Midbrain (tissue), 1 donor: ENCODE measurements around the gene STX12.
"Not testable (repeated sequence)": the region's sequence is repeated elsewhere in the genome, so short reads cannot be mapped to it uniquely, and the experiment has no call there.

Experiments
- DNase-seq: peaks from one replicate; lab custom pipeline; 2025; lab: John Stamatoyannopoulos, UW

STX12 gene

GRCh38 chr1:27830621-27831440 is 57.8 kb downstream of the STX12 start, which contains the start of gene PPP1R8:
Gene PPP1R8 (plus strand): TSS chr1:27830782. CDS start chr1:27830836, 54 bp downstream.
- peak; percentile 96 for DNase-seq

GRCh38 chr1:27831568-27832410 is 58.8 kb downstream of the STX12 start:
- no peak for DNase-seq

GRCh38 chr1:27832762-27833161 is 59.7 kb downstream of the STX12 start:
- no peak for DNase-seq

GRCh38 chr1:27833470-27833869 is 60.5 kb downstream of the STX12 start:
- DNase-seq: no peak

DNA sequence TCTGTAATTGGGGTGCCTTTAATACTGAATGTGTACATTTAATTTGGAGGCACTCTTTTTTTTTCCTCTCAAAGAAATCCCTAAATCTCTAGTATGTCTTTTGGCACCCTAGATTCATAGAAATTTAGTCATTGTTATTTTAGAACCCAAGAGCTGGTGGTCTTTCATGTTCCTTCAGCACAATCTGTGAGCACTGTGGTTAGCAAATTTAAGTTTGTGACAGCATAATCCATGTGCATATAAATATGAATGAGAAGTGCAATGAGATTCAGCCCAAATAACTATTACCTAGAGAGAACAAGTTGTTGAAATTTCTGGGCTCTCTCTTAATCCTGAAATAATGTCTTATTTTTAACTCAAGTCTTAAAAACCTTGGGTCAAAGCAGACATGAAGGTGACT is 62.0 kb downstream of the STX12 start:
- DNase-seq: no peak

GRCh38 chr1:27835501-27835900 is 62.5 kb downstream of the STX12 start:
- no peak for DNase-seq

DNA sequence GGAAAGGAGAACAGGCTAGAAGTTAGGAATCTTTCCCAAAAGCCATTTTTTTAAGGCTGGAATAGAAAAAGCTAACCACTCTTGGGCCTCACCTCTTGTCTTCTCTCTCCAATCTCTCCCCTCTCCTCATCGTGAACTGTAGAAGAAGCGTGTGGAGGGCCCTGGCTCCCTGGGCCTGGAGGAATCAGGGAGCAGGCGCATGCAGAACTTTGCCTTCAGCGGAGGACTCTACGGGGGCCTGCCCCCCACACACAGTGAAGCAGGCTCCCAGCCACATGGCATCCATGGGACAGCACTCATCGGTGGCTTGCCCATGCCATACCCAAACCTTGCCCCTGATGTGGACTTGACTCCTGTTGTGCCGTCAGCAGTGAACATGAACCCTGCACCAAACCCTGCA is 76.9 kb downstream of the STX12 start:
- DNase-seq: no peak

GRCh38 chr1:27855085-27855484 is 82.1 kb downstream of the STX12 start:
- DNase-seq: no peak

DNA sequence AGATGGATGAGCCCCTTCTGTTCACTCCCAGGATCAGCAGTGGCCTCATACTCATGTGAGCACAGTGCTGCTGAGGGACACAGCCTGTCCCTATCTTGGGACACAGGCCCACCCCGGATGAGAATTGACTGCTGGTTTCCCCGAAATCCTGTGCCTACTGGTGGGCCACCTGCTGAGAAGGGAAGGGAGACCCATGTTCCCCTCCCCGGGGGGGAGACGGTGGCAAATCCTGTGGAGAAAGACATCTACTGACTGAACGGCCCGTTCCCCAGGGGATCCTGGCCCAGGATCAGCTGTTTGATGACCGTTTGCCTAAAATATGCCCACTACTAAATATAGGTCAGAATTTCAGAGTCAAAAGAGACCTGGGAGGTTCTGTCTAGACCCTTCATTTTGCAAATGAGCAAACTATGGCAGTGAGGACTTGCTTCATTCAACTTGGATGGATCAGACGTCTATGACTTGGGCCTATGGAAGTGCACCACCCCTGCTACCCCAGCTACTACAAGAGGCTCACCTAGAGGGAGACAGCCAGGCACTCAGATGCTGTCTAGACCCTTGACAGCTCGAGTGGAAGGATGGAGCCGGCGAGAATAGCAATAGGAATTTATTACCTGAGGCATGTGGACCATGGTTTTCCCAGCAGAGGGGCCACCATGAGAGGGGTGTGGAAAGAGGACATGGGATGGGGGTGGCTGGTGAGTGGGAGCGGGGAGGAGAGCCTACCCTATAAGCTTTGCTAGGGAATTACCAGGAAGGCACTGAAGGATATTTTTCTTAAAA is 83.7 kb downstream of the STX12 start:
- no peak for DNase-seq

- DNase-seq: not testable (repeated sequence)
Observed at GRCh38 chr1:27857552-27857951, 84.5 kb downstream of the STX12 start.

DNA sequence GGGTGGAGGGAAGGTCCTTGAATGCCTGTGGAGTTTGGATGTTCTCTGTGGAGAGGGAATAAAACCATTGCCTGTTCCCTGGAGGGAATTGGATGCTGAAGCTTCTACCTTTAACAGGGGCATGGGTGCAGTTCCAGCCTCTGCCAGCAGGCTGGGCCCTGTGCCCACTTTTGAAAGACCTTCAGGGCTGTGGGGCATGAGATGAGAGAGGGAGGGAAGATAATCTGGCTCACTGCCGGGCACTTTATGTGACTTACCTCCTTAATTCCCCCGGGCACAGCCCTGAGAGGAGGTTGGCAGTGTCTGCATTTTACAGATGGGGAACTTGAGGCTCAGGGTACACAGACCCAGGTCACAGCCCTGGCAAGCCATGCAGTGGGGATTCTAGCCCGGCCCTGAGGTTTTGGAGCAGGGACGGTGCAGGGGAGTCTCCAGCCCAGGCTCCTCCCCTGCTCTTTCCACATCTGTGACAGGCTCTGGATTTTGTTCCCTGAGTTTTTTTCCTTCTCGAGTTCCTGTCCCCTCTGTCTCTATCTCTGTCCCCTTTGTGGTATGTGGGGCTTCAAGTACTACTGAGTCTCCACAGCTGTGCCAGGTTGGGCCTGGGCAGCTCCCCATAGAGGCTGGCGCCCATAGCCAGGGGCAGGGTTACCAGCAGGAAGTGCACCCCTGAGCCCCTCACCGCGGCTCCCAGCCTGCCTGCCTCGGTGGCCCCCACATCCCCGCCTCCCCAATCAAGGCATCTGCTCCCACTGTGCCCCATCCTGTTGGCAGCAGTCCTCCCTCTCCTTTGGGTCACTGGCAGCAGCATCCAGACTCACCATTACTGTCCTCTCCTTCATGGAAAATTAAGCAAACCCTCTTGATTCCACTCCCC is 85.3 kb downstream of the STX12 start:
- DNase-seq: peak; percentile 88

- DNase-seq: no peak
Observed at GRCh38 chr1:27858949-27859576, 86.0 kb downstream of the STX12 start.

GRCh38 chr1:27861436-27861835 is 88.4 kb downstream of the STX12 start:
- no peak for DNase-seq

GRCh38 chr1:27862004-27862403 is 89.0 kb downstream of the STX12 start:
- DNase-seq: no peak

DNA sequence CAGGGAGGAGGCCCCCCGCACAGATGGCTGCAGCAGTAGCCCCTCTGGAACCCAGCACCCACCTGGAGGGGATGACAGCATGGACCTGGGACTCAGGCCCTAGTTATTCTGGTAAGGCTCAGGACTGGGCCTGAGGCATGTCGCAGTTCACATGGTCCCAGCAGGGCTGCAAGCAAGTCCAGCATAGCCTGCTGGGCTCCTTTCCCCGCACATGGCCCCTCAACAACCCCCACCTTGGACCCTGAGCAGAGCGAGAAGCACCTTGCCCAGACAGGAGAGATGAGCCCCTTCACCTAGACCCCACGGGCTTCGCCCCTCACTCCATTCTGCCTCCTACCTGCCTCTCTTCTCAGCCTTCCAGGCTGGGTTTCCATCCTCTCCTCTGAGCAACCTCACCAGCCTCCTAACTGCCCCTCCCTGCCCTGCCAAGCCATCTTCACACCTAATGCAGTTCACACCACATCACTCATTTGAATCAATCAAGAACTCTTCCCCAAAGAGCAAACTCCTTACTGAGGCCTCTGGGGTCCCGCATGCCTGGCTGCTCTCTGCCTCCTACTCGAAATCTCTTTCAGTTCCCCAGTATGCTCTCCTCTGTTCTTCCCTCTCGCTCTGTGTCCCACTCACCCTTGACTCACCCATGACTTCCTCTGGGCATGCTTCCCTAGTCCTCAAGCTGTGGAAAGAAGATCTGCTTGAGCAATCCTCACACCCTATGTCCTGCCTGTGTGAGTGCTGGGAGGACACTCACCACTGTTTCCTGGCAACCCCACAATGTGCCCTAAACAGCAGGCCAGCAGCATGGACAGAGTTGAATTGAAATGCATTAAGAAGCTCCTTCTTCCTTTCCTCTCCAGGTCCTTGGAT is 89.9 kb downstream of the STX12 start:
- peak; percentile 53 for DNase-seq

- no peak for DNase-seq
Observed at GRCh38 chr1:27863538-27863915, 90.5 kb downstream of the STX12 start.

DNA sequence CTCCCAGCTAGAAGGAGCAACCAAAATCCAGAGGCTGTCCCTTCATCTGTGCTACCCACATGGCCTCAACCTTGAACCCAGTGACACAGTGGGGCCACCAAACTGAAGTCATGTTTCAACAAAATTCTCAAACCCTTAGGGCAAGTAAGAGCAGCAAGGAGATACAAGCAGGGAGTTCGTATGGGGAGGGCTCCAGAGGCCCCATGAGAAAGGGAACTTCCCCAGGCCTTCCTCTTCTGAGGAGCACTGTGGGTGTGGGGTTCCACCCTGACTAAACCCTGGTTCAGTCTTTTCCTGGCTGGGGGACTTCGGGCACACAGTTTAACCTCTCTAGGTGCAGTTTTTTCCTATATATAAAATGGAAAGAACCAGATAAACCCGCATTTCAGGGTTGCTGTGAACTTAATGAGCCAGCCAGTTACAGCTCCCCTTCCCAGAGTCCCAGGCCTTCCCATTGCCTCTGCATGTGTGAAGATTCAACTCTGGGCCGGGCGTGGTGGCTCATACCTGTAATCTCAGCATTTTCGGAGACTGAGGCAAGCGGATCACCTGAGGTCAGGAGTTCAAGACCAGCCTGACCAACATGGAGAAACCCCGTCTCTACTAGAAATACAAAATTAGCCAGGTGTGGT is 91.4 kb downstream of the STX12 start:
- DNase-seq: no peak

- no peak for DNase-seq
Observed at GRCh38 chr1:27865821-27866220, 92.8 kb downstream of the STX12 start.

- no peak for DNase-seq
Observed at GRCh38 chr1:27868556-27868931, 95.5 kb downstream of the STX12 start.
